IPS-NIHi7 (cell line): ENCODE data around the gene NKAIN4.
A peak's percentile ranks its signal among the peaks of the same experiment; 100 is the strongest.

ENCODE experiments used
- DNase-seq: peaks from one replicate; pipeline ENCODE4 v3.0.0; 2012; ENCODE audit warnings: mixed read lengths; ENCODE audit errors: extremely low spot score

Gene NKAIN4

GRCh38 chr20:63274381-63275228 lies 20.3 kb upstream of the NKAIN4 start:
- no peak for DNase-seq

GRCh38 chr20:63273635-63274380 lies 19.5 kb upstream of the NKAIN4 start:
- no peak for DNase-seq

DNA sequence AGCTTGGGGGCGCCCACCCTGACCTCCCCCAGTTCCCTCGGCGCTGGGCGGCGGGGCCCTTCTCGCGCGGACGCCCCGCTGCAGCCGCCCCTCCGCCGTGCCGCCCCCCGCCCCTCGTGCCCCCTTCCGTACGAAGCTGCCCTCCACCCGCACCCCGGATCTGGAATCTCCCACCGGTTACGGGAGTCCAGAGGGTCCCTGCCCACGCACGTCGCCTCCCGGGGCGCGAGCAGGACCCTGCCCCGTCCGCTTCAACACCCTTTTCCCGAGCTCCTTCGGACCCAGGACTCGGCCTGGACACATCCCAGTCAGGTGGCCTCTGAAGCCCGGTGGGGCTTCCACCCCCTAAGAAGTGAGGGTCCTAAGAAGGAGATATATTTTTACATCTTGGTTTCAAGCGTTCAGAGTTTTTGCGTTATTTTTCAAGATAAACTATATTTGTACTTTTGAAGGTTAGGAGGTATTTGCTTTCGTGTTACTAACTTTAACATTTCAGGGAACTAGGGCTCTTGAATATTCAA lies 18.9 kb upstream of the NKAIN4 start:
- no peak for DNase-seq

- peak; percentile 98 for DNase-seq
These were observed 18.1 kb upstream of the NKAIN4 start, which contains the start of gene ARFGAP1 for GRCh38 chr20:63272105-63273058. ARFGAP1 (plus strand) TSS chr20:63272813; CDS start chr20:63275581, 2,768 bp downstream.

DNA sequence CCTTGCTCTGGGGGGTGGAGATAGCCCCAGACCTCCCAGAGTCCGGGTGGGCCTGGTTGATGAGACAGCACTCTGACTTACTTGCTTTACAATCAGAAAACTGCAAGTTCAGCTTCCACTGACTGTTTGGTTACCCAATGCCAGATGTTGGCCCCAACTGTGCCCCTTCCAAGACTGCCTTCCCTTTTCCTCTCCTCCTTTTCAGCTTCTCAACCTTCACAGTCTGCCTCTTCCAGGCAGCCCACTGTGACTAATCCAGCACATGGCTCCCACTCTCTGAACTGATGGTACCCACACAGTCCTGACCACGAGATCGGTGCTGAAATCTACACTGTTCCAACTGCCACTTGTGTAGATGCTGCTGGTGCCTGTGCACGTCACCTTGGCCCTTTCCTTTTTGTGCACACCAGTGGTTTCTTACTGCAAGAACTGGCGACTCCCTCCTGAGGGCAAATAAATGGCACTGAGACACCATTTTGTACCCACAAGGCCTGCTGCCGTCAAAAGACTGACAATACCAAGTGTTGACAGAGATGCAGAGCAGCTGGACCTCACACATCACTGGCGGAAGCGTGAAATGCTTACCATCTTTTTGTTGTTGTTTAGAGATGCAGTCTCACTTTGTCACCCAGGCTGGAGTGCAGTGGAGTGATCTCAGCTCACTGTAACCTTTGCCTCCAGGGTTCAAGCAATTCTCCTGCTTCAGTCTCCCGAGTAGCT lies 16.5 kb upstream of the NKAIN4 start:
- DNase-seq, result no peak

- no peak for DNase-seq
These were observed 15.5 kb upstream of the NKAIN4 start for GRCh38 chr20:63269724-63270123.

- no peak for DNase-seq
These were observed 14.6 kb upstream of the NKAIN4 start for GRCh38 chr20:63268671-63269439.

- no peak for DNase-seq
These were observed 14.0 kb upstream of the NKAIN4 start for GRCh38 chr20:63268256-63268655.

DNA sequence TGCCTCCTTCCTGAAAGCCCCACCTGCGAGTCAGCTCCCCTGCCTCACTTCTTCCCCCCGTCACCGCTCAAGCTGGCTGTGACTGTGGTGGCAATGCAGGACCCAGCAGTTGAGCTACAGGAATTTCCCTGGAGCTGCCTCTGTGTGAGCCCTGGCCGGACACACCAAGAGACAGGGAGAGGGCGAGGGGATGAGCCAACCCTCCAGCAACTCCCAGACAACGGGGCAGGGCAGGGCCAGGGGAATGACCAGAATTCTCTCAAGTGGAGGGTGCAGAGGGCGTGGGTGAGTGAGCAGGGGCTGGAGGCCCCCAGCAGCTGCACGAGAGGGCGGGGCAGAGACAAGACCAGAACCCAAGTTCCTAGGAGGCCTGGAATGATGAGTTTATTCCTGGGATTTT lies 13.4 kb upstream of the NKAIN4 start:
- no peak for DNase-seq

DNA sequence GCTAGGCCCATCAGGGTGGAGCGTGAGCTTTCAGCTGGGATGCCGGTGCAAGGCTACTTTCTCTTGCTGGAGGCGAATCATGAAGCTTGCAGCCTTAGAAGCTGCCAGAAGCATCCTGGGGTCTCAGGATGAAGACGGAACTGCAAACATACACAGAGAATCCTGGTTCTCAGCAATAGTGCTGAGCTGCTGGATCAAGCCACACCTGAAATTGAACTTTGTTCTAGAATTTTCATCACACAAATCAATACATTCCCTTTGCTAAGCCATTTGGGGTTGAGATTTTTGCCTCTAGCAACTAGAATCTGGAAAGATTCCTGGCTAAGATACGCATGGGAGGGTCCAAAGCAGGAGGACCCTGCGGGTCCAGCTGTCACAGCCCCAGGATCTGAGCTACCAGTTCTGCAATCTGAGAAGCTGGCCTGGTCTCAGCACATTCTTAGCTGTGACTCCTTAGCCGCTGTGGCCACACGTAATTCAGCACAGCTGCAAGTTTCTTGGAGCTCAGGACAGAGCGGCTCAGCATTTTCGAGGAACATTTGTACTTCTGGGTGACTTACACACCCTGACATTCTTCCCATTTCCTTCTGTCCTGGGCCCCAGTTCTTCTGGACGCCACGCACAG lies 11.7 kb upstream of the NKAIN4 start:
- no peak for DNase-seq

DNA sequence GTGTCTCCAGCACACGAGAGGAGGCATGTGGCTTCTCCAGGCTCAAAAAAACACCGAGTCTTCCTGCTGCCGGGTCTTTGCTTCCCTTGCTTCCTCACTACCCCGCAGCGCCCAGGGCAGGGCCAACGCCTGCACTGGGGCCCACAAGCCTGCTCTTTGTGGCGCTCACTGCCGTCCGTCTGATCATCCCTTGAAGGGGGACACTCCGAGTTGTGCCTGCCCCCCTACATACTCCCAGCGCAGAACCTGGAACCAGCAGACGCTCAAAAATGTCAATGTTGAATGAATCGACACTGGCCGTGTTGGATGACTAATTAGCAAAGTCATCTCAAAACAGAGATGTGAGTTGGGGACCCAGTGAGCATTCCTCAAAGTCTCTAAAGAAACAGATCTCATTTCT lies 10.3 kb upstream of the NKAIN4 start:
- DNase-seq, result no peak

GRCh38 chr20:63264000-63264399 lies 9.7 kb upstream of the NKAIN4 start:
- no peak for DNase-seq

GRCh38 chr20:63262836-63263235 lies 8.6 kb upstream of the NKAIN4 start:
- DNase-seq, result no peak

- no peak for DNase-seq
These were observed 7.7 kb upstream of the NKAIN4 start for GRCh38 chr20:63261795-63262528.

- DNase-seq, result no peak
These were observed 7.0 kb upstream of the NKAIN4 start for GRCh38 chr20:63261060-63261794.

DNA sequence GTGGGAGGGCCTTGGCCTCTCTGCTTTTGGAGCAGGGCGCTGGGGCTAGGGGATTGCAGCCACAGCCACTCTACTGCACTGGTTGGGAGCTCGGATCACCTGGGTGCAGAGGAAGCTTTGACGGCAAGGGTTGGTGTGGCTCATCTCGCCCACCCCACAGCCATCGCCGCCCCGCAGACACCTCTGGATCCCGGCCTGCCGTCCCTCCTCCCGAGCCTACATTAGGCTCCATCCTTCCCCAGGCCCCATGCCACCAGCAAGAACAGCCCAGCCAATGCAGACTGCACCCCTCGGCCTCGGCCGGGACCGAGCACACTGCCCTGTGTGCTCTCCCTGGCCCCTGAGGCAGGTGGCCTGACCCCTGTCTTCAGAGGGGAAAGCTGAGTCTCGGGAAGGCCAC lies 6.3 kb upstream of the NKAIN4 start:
- no peak for DNase-seq

DNA sequence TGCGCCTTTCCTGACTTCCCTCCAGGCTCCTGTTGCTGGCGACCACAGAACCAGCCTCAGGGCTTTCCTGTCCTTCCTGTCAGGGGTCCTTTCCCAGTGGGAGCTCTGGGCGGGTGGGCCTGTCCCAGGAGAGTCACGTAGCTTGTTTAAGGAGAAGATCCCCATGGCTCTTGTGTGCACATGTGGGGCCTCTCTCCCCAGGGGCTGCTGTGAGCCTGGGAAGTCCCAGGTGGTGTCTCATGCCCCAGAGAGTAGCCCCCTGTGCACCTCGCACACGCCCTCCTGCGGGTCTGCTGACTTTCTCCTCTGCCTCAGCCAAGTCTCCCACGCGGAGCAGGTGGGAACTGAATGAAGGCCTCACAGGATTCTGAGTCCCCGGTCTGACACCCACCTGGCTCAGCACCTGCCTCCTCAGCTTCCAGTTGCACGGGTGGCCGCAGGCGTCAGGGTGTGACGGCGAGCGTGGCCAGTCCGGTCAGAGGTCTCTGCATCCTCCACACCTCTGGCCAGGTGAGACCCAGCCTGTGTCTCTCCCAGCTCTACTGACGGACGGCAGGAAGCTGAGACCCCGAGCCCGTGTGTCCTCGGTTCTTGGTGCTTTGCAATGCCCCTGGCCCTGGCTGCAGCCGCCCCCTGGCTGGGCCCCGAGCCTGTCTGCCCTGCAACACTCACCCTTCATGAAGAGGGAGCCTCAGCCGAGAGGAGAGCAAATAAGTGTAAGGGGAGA lies 5.6 kb upstream of the NKAIN4 start:
- DNase-seq, result no peak

GRCh38 chr20:63258781-63259180 lies 4.5 kb upstream of the NKAIN4 start:
- no peak for DNase-seq
